ENCODE measurements around the gene RASAL2.

- TF ChIP-seq CTCF (IDR thresholded peaks at IDR 0.05) (no peak), POLR2A (IDR thresholded peaks at IDR 0.05) (no peak), EP300 (IDR thresholded peaks at IDR 0.05) (no peak), POLR2AphosphoS5 (IDR thresholded peaks at IDR 0.05) (no peak)
These were observed 97.0 kb downstream of the RASAL2 start for GRCh38 chr1:178190881-178191280.

All from suprapubic skin (tissue), 4 donors.